HepG2 (cell line): ENCODE data around the gene LEMD3. TPM values are rescaled to one million over a fixed set of nuclear protein-coding genes. Genes with fewer than 3 reads are reported as not detected.

ENCODE experiments used
- ATF7-NPFF ChIP-seq: sonication (generic); formaldehyde crosslinking; IDR thresholded peaks from 2 replicates; pipeline ENCODE4 v1.8.1; 2023; ENCODE audit warnings: mild to moderate bottlenecking, low read depth, missing genetic modification reagents, moderate library complexity
- EHMT2 ChIP-seq: fragments of 200-600 bp; sonication (generic); IDR thresholded peaks from 2 replicates; pipeline ENCODE4 v1.7.0; 2017; ENCODE audit warnings: antibody characterized with exemption, low read depth, low read length, borderline replicate concordance
- ELK4 ChIP-seq: sonication (generic); formaldehyde crosslinking; IDR thresholded peaks from 2 replicates; pipeline ENCODE4 v1.9.0; 2021; ENCODE audit warnings: missing genetic modification reagents, borderline replicate concordance
- ETV5 ChIP-seq: IDR thresholded peaks from 2 replicates; pipeline ENCODE4 v1.6.1; 2018; ENCODE audit warnings: missing biosample characterization, missing genetic modification reagents, inconsistent platforms, borderline replicate concordance
- FOSL1 ChIP-seq: sonication (generic); formaldehyde crosslinking; IDR thresholded peaks from 2 replicates; pipeline ENCODE4 v1.9.0; 2021; ENCODE audit warnings: missing genetic modification reagents, borderline replicate concordance
- KDM2A ChIP-seq: sonication (generic); formaldehyde crosslinking; IDR thresholded peaks from 2 replicates; pipeline ENCODE4 v1.4.0; 2020; ENCODE audit warnings: low read depth, missing genetic modification reagents, borderline replicate concordance
- MEIS1 ChIP-seq: sonication (generic); formaldehyde crosslinking; IDR thresholded peaks from 2 replicates; pipeline ENCODE4 v1.9.0; 2021; ENCODE audit warnings: mild to moderate bottlenecking, missing genetic modification reagents, moderate library complexity, borderline replicate concordance
- NFE2L2 ChIP-seq: fragments of 150-350 bp; IDR thresholded peaks from 2 replicates; pipeline ENCODE4 v1.6.1; 2014; ENCODE audit warnings: low read length
- PLSCR1 ChIP-seq: sonication (generic); formaldehyde crosslinking; IDR thresholded peaks from 2 replicates; pipeline ENCODE4 v1.5.0; 2020; ENCODE audit warnings: missing genetic modification reagents, mild to moderate bottlenecking, borderline replicate concordance
- SPEN ChIP-seq: sonication (generic); formaldehyde crosslinking; IDR thresholded peaks from 2 replicates; pipeline ENCODE4 v1.5.1; 2020; ENCODE audit warnings: low read depth, mild to moderate bottlenecking, missing genetic modification reagents
- U2AF1 ChIP-seq: fragments of 200-400 bp; formaldehyde crosslinking; optimal IDR thresholded peaks from 2 replicates; pipeline ENCODE3; 2017; ENCODE audit warnings: mild to moderate bottlenecking, low read depth, low read length
- U2AF2 ChIP-seq: fragments of 200-400 bp; formaldehyde crosslinking; IDR thresholded peaks from 2 replicates; pipeline ENCODE4 v1.6.1; 2017; ENCODE audit warnings: low read depth, mild to moderate bottlenecking, low read length
- ZBTB33 ChIP-seq: sonication (generic); formaldehyde crosslinking; IDR thresholded peaks from 2 replicates; pipeline ENCODE4 v1.4.0; 2020; ENCODE audit warnings: missing genetic modification reagents
- ZBTB44 ChIP-seq: sonication (generic); formaldehyde crosslinking; IDR thresholded peaks from 2 replicates; pipeline ENCODE4 v1.4.0; 2020; ENCODE audit warnings: missing genetic modification reagents
- ZC3H13 ChIP-seq: sonication (generic); formaldehyde crosslinking; IDR thresholded peaks from 2 replicates; pipeline ENCODE4 v1.8.1; 2023; ENCODE audit warnings: mild to moderate bottlenecking, missing genetic modification reagents, moderate library complexity
- ZKSCAN5 ChIP-seq: sonication (generic); formaldehyde crosslinking; IDR thresholded peaks from 2 replicates; pipeline ENCODE4 v1.5.1; 2020; ENCODE audit warnings: mild to moderate bottlenecking, missing genetic modification reagents
- ZNF430 ChIP-seq: sonication (generic); formaldehyde crosslinking; IDR thresholded peaks from 2 replicates; pipeline ENCODE4 v1.9.0; 2021; ENCODE audit warnings: mild to moderate bottlenecking, missing genetic modification reagents
- ZNF800 ChIP-seq: sonication (generic); formaldehyde crosslinking; IDR thresholded peaks from 2 replicates; pipeline ENCODE4 v1.4.0; 2020; ENCODE audit warnings: missing genetic modification reagents
- ZSCAN31 ChIP-seq: sonication (generic); formaldehyde crosslinking; IDR thresholded peaks from 2 replicates; pipeline ENCODE4 v1.5.0; 2020; ENCODE audit warnings: low read depth, mild to moderate bottlenecking, missing genetic modification reagents
- polyA plus RNA-seq, 8 experiments: library from polyadenylated mRNA; depleted of rRNA in 3 of 8; stranded (reverse) in 7 of 8; unstranded in 1 of 8; fragments of >200 nt; fragmentation: Illumina TruSeq in 4 of 8; extraction: Trizol in 4 of 8; gene quantifications; 2 replicates each; pipeline versions ENCODE4 v1.2.1 to v1.2.3, GENCODE V29; 2011 to 2016; ENCODE audit warnings: low read depth in 4 of 8, missing spikeins in 1 of 8, mixed read lengths in 1 of 8; ENCODE audit not compliant: insufficient read depth in 1 of 8
- total RNA-seq, 5 experiments: library from RNA; depleted of rRNA; stranded (reverse); fragments of >200 nt; fragmentation: Illumina TruSeq; extraction: Trizol; gene quantifications; 2 replicates each; pipeline ENCODE4 v1.2.3, GENCODE V29; 2016; ENCODE audit warnings: low read depth in 1 of 5

LEMD3 gene
- total and polyA plus RNA-seq, 2 of the 13 experiments (the other 11 are each of a cell fraction or from before 2014, with no cell fraction given), result 9.3 to 18.7 TPM

- peak; percentile 88 for TF ChIP-seq ZKSCAN5 (CRISPR knock-in tag)
- TF ChIP-seq U2AF1, result no peak
- peak; percentile 73; the same call in 1 of the 2 replicates for TF ChIP-seq MEIS1 (CRISPR knock-in tag)
- no peak for TF ChIP-seq NFE2L2
- TF ChIP-seq ZC3H13 (CRISPR knock-in tag), result peak; percentile 97
- TF ChIP-seq ZBTB33 (CRISPR knock-in tag), result peak; percentile 61
- TF ChIP-seq SPEN (CRISPR knock-in tag), result peak; percentile 96
- TF ChIP-seq FOSL1 (CRISPR knock-in tag), result peak; percentile 75; the same call in 1 of the 2 replicates
- TF ChIP-seq EHMT2, result peak; percentile 29; the same call in 1 of the 2 replicates
- peak; percentile 99 for TF ChIP-seq ATF7-NPFF (CRISPR knock-in tag)
- peak; percentile 85 for TF ChIP-seq ETV5
- peak; percentile 96; the same call in 1 of the 2 replicates for TF ChIP-seq ZBTB44 (CRISPR knock-in tag)
- peak; percentile 91 for TF ChIP-seq KDM2A (CRISPR knock-in tag)
- peak; percentile 100 for TF ChIP-seq ZSCAN31
- peak; percentile 97; the same call in 1 of the 2 replicates for TF ChIP-seq ELK4
- peak; percentile 100 for TF ChIP-seq ZNF430 (CRISPR knock-in tag)
- TF ChIP-seq ZNF800, result peak; percentile 87
- TF ChIP-seq U2AF2, result no peak
- TF ChIP-seq PLSCR1, result peak; percentile 98; the same call in 1 of the 2 replicates
These were observed at the start of gene LEMD3 (continued) for GRCh38 chr12:65169320-65170208.
